HEK293T (cell line): Measurements from ENCODE around the gene JAM2.
"Not testable (repeated sequence)": the region's sequence is repeated elsewhere in the genome, so short reads cannot be mapped to it uniquely, and the experiment has no call there.

ENCODE experiments used
- CTCF ChIA-PET: fragments of 350-600 bp; formaldehyde crosslinking; extraction: SDS; loops from one replicate; lab custom pipeline; 2021; ENCODE audit warnings: antibody characterized with exemption, inconsistent platforms; lab: Yijun Ruan, JAX
- POLR2A ChIA-PET: fragments of 350-600 bp; formaldehyde crosslinking; extraction: SDS; loops from one replicate; lab custom pipeline; 2020; ENCODE audit warnings: antibody characterized with exemption, inconsistent platforms; lab: Yijun Ruan, JAX
- DNase-seq: peaks from one replicate; pipeline ENCODE4 v3.0.0; 2012; ENCODE audit warnings: mixed read lengths; ENCODE audit errors: extremely low spot score
- ARNT ChIP-seq: fragments of 450-650 bp; IDR thresholded peaks from 2 replicates; pipeline ENCODE4 v1.6.1; 2017; ENCODE audit warnings: mild to moderate bottlenecking
- BHLHE40 ChIP-seq: fragments of 450-650 bp; IDR thresholded peaks from 2 replicates; pipeline ENCODE4 v1.6.1; 2016; ENCODE audit warnings: mild to moderate bottlenecking, moderate library complexity, borderline replicate concordance
- CTBP1 ChIP-seq: fragments of 450-650 bp; IDR thresholded peaks from 2 replicates; pipeline ENCODE4 v1.6.1; 2016; ENCODE audit warnings: borderline replicate concordance
- ELF4 ChIP-seq: fragments of 450-650 bp; IDR thresholded peaks from 2 replicates; pipeline ENCODE4 v1.6.1; 2017; ENCODE audit warnings: antibody characterized with exemption
- FOXA1 ChIP-seq: fragments of 450-650 bp; IDR thresholded peaks from 2 replicates; pipeline ENCODE4 v1.6.1; 2016; ENCODE audit warnings: mild to moderate bottlenecking
- FOXK2 ChIP-seq: fragments of 450-650 bp; IDR thresholded peaks from 2 replicates; pipeline ENCODE4 v1.6.1; 2016; ENCODE audit warnings: mild to moderate bottlenecking
- FOXM1 ChIP-seq: fragments of 450-650 bp; IDR thresholded peaks from 2 replicates; pipeline ENCODE4 v1.6.1; 2017; ENCODE audit warnings: mild to moderate bottlenecking, borderline replicate concordance
- HDGF ChIP-seq: fragments of 450-650 bp; IDR thresholded peaks from 2 replicates; pipeline ENCODE4 v1.6.1; 2017; ENCODE audit warnings: antibody characterized with exemption, borderline replicate concordance
- L3MBTL2 ChIP-seq: fragments of 450-650 bp; conservative IDR thresholded peaks from 2 replicates; pipeline ENCODE4 v1.6.1; 2016; ENCODE audit warnings: mild to moderate bottlenecking
- LEF1 ChIP-seq: fragments of 450-650 bp; IDR thresholded peaks from 2 replicates; pipeline ENCODE4 v1.6.1; 2017; ENCODE audit warnings: mild to moderate bottlenecking, borderline replicate concordance
- NFRKB ChIP-seq: fragments of 450-650 bp; IDR thresholded peaks from 2 replicates; pipeline ENCODE4 v1.6.1; 2016; ENCODE audit warnings: mild to moderate bottlenecking, moderate library complexity
- SP1 ChIP-seq: fragments of 450-650 bp; IDR thresholded peaks from 2 replicates; pipeline ENCODE4 v1.6.1; 2017
- SUZ12 ChIP-seq: fragments of 450-650 bp; IDR thresholded peaks from 2 replicates; pipeline ENCODE4 v1.6.1; 2016; ENCODE audit warnings: mild to moderate bottlenecking
- TARDBP ChIP-seq: fragments of 450-650 bp; IDR thresholded peaks from 2 replicates; pipeline ENCODE4 v1.6.1; 2016
- ZNF384 ChIP-seq: fragments of 450-650 bp; IDR thresholded peaks from 2 replicates; pipeline ENCODE4 v1.6.1; 2016
- TF ChIP-seq, protein P1 (sequence below): fragments of 450-650 bp; IDR thresholded peaks from 2 replicates; pipeline ENCODE4 v1.6.1; 2016

The JAM2 gene

DNA sequence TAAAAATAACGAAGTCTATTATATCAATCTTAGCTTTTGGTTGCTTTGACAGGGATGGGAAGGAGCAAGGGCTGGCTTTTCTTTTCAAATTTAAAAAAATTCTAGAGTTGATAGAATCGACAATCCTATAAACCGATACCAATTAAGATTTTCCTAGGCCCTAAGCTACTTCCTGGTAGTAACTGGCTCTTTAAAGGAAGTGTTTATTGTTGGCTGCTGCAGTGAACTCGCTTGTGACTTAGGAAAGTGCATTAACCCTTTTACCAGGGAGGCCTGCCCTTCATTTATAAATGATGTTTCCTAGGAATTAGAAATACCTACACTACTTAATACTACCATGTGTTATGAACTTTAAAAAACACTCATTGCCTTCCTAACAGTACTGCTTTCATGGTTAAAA lies 62.5 kb downstream of the JAM2 start:
- TF ChIP-seq ELF4 (no peak), BHLHE40 (no peak), L3MBTL2 (no peak), SP1 (no peak), FOXK2 (no peak), NFRKB (no peak), TARDBP (no peak), FOXA1 (no peak), HDGF (no peak), CTBP1 (no peak), FOXM1 (no peak), LEF1 (no peak), SUZ12 (no peak), ZNF384 (no peak), ARNT (no peak)
- TF ChIP-seq, protein P1, sequence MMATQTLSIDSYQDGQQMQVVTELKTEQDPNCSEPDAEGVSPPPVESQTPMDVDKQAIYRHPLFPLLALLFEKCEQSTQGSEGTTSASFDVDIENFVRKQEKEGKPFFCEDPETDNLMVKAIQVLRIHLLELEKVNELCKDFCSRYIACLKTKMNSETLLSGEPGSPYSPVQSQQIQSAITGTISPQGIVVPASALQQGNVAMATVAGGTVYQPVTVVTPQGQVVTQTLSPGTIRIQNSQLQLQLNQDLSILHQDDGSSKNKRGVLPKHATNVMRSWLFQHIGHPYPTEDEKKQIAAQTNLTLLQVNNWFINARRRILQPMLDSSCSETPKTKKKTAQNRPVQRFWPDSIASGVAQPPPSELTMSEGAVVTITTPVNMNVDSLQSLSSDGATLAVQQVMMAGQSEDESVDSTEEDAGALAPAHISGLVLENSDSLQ: no peak
- ChIA-PET POLR2A (no interaction called here), CTCF (no interaction called here)
- DNase-seq: no peak

DNA sequence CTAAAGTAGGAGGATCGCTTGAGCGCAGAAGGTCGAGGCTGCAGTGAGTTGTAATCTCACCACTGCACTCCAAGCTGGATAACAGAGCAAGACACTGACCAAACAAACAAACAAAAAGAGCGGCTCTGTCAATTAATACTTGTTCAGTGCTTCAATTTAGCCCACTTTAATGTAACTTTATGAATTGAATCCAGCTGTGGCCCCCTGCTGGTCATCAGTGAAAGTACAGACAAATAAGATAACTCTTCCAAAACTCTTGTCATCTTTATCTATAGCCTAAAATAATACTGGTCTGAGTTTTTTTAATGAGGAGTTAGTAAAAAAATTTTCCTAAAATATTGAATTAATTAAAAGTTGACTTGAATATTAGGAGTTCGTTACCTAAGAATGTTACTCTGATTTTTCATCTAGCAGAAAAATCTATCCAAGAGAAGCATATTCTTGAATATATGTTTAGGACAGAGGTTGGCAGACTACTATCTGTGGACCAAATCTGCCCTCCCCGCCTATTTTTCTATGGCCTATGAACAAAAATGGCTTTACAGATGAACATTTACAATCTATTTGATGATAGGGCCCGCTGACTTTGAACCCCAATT lies 69.5 kb downstream of the JAM2 start:
- DNase-seq: peak; percentile 39
- CTCF ChIA-PET: interaction anchor here (0.7 to 2.3 kb wide), 4 partner anchors 10 to 295 kb away, joined by 3 to 13 read pairs (median 4); no protein-coding TSS in a partner anchor
- POLR2A ChIA-PET: no interaction called here
- TF ChIP-seq CTBP1 (no peak), L3MBTL2 (no peak), NFRKB (no peak), BHLHE40 (no peak), SP1 (no peak), FOXM1 (no peak), TARDBP (no peak), ARNT (no peak), SUZ12 (no peak), ZNF384 (no peak), ELF4 (no peak)
- TF ChIP-seq, protein P1: no peak

DNA sequence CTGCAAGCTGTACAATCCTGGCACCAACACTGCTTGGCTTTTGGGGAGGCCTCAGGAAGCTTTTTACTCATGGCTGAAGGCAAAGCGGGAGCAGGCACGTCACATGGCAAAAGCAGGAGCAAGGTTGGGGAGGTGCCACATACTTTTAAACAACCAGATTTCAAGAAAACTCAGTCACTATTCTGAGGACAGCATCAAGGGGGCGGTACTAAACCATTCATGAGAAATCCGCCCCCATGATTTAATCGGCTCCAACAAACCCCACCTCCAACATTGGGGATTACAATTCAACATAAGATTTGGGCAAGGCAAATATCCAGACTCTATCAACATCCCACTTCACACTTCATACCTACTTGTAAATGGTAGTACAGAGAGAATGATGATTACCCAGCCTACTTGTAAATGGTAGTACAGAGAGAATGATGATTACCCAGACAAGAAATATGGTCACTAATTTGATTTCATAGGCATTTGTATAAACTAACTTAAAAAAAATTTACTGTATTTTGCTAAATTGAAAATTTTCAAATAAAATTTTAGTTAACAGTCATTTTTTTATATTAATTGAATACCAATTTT lies 70.7 kb downstream of the JAM2 start:
- no peak for DNase-seq
- TF ChIP-seq L3MBTL2 (no peak), ZNF384 (no peak), FOXA1 (no peak), NFRKB (no peak), ARNT (no peak), SP1 (no peak), HDGF (no peak), TARDBP (no peak), BHLHE40 (no peak), FOXM1 (no peak), SUZ12 (no peak)
- TF ChIP-seq, protein P1: no peak
- ChIA-PET CTCF (no interaction called here), POLR2A (no interaction called here)

DNA sequence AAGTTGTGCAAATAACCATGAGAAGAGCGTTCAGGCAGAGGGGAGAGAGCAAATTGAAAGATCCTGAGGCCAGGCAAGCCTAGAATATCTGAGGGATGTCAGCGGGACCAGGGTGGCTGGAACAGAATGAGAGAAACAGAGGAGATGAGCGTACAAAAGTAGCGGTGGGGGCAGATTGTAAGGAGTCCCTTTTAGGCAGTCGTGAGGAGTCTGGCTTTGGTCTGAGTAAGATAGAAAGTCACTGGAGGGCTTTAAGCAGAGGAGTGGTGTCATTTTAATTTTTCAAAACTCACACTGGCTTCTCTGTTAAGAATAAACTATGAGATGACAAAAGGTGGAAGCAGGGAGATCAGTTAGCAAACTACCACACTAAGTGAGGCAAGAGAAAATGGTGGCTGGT lies 71.5 kb downstream of the JAM2 start:
- no peak for TF ChIP-seq ZNF384
- TF ChIP-seq NFRKB: no peak
- TF ChIP-seq LEF1: no peak
- TF ChIP-seq HDGF: no peak
- TF ChIP-seq FOXM1: no peak
- CTCF ChIA-PET: no interaction called here
- POLR2A ChIA-PET: no interaction called here
- DNase-seq: no peak

DNA sequence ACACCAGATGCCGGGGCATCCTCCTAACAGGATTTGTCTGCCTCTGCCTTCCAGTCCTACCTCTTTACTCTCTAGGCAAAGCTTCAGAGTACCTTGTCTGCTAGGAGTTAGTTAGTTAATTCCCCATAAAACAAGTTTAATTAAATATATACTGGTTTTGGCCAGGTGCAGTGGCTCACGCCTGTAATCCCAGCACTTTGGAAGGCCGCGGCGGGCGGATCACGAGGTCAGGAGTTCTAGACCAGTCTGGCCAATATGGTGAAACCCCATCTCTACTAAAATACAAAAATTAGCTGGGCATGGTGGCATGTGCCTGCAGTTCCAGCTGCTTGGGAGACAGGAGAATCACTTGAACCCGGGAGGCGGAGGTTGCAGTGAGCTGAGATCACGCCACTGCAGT lies 75.0 kb downstream of the JAM2 start:
- DNase-seq, POLR2A ChIA-PET, CTCF ChIA-PET: not testable (repeated sequence)

DNA sequence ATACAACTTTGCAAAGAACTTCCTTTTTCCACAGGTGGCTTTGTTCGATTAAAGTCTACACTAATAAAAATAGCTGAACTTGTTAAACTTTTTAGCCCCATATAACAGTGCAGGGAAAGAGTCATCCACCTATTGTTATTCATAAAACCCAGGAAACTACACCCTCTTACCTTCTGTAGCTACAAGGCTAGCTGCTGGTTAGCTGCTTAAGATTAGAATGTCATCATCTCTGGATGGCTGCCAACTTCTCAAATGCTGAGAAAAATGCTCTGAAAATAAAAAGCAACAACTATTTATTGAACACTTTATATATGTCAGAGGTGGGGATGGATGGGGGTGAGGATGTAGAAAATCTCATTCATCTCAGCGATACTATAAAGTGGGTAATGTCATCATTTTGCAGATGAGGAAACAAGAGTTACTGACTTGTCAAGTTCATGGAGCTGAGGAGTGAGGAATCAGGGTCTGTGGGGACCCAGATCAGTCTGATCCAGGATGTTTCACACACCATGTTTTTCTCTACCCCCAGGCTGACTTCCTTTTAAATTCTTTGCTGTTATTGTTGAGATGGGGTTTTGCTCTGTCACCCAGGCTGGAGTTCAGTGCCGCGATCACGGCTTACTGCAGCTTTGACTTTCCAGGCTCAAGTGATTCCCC lies 78.6 kb downstream of the JAM2 start:
- ChIA-PET POLR2A (no interaction called here), CTCF (interaction anchor here (0.8 kb wide), 1 partner anchor 14 kb away, joined by 3 read pairs; no protein-coding TSS in a partner anchor)
- TF ChIP-seq HDGF: no peak
- no peak for TF ChIP-seq ELF4
- no peak for TF ChIP-seq FOXM1
- TF ChIP-seq LEF1: no peak
- no peak for TF ChIP-seq CTBP1
- TF ChIP-seq, protein P1: no peak
- no peak for TF ChIP-seq SP1
- no peak for TF ChIP-seq FOXK2
- no peak for TF ChIP-seq FOXA1
- TF ChIP-seq TARDBP: no peak
- no peak for TF ChIP-seq NFRKB
- TF ChIP-seq ZNF384: no peak
- TF ChIP-seq BHLHE40: no peak

More for the DNA sequence above, 78.6 kb downstream of the JAM2 start:
- DNase-seq: no peak
